GM12878 (cell line): Measurements from ENCODE around the gene NOP14. TPM values are rescaled to one million over a fixed set of nuclear protein-coding genes. Genes with fewer than 3 reads are reported as not detected.

ENCODE experiments used
- ATAC-seq: fragments of 200-7000 bp; cut with Tn5 transposase; 3 replicates; pipeline ENCODE4 v1.9.1; 2020; ENCODE audit warnings: mild to moderate bottlenecking, moderate library complexity
- BruUV-seq: library from RNA; stranded (reverse); fragments of 400-500 nt; replicated peaks from 2 replicates; lab custom pipeline; 2021; lab: Mats Ljungman, UMichigan
- CTCF ChIA-PET: fragments of 300-600 bp; sonication (Branson Sonifier 250); formaldehyde crosslinking; extraction: SDS; loops from one replicate; lab custom pipeline; 2021; ENCODE audit warnings: inconsistent platforms; lab: Yijun Ruan, JAX
- POLR2A ChIA-PET: fragments of 350-600 bp; formaldehyde crosslinking; extraction: SDS; loops from one replicate; lab custom pipeline; 2021; ENCODE audit warnings: inconsistent platforms; lab: Charles Lee
- RAD21 ChIA-PET: fragments of 300-600 bp; sonication (Branson Sonifier 250); formaldehyde crosslinking; loops from one replicate; lab custom pipeline; 2023; ENCODE audit warnings: antibody characterized with exemption; ENCODE audit not compliant: unreplicated experiment; lab: Charles Lee
- SMC1A ChIA-PET: fragments of 300-600 bp; sonication (Branson Sonifier 250); formaldehyde crosslinking; loops from one replicate; lab custom pipeline; 2023; ENCODE audit not compliant: unreplicated experiment, uncharacterized antibody; lab: Charles Lee
- DNase-seq: peaks from one replicate; pipeline ENCODE4 v3.0.0-alpha.2; 2011; ENCODE audit warnings: low read depth, low spot score
- FAIRE-seq: peaks from 3 replicates; lab custom pipeline; 2011; peaks lifted over from hg19 to GRCh38; lab: Jason Lieb, UNC
- H2AFZ ChIP-seq: 2 replicates; pipeline ENCODE4 v1.6.0; 2011; ENCODE audit warnings: low read depth, low read length, control low read depth; ENCODE audit not compliant: control insufficient read depth
- H3K27ac ChIP-seq: 2 replicates; pipeline ENCODE4 v1.5.1; 2011; ENCODE audit warnings: control low read depth; ENCODE audit not compliant: control insufficient read depth, insufficient read depth
- H3K27me3 ChIP-seq, 2 experiments: replicated peaks in 1 of 2; 2 replicates each; pipeline versions ENCODE4 v1.6.0 to v1.6.1; 2011; ENCODE audit warnings: low read length in 1 of 2; ENCODE audit not compliant: control insufficient read depth in 2 of 2, insufficient read depth in 2 of 2
- H3K36me3 ChIP-seq, 2 experiments: 2 replicates each; pipeline ENCODE4 v1.5.1; 2011; ENCODE audit warnings: low read length in 1 of 2; ENCODE audit not compliant: control insufficient read depth in 2 of 2, insufficient read depth in 2 of 2
- H3K4me1 ChIP-seq: 2 replicates; pipeline ENCODE4 v1.6.1; 2011; ENCODE audit warnings: mild to moderate bottlenecking, low read length, moderate library complexity, mixed read lengths; ENCODE audit not compliant: control insufficient read depth, insufficient read depth
- H3K4me2 ChIP-seq: 2 replicates; pipeline ENCODE4 v1.6.0; 2011; ENCODE audit warnings: control low read depth; ENCODE audit not compliant: control insufficient read depth, insufficient read depth
- H3K4me3 ChIP-seq: fragments of 200-600 bp; sonication (generic); 2 replicates; pipeline ENCODE4 v1.5.1; 2016
- H3K79me2 ChIP-seq: 2 replicates; pipeline ENCODE4 v1.6.0; 2011; ENCODE audit warnings: low read length; ENCODE audit not compliant: control insufficient read depth, insufficient read depth
- H3K9ac ChIP-seq: 2 replicates; pipeline ENCODE4 v1.8.0; 2011; ENCODE audit warnings: low read length, control low read depth, mixed read lengths; ENCODE audit not compliant: control insufficient read depth, insufficient read depth
- H3K9me3 ChIP-seq: replicated peaks from 3 replicates; pipeline ENCODE4 v1.5.1; 2011; ENCODE audit warnings: mild to moderate bottlenecking, low read length; ENCODE audit not compliant: control insufficient read depth, insufficient read depth
- H4K20me1 ChIP-seq: 2 replicates; pipeline ENCODE4 v1.6.0; 2011; ENCODE audit not compliant: control insufficient read depth, insufficient read depth
- KLF5 ChIP-seq: fragments of 450-650 bp; IDR thresholded peaks from 2 replicates; pipeline ENCODE4 v1.6.1; 2014; ENCODE audit warnings: mild to moderate bottlenecking; ENCODE audit not compliant: partially characterized antibody
- MLLT1 ChIP-seq: fragments of 450-650 bp; IDR thresholded peaks from 2 replicates; pipeline ENCODE4 v1.6.1; 2016; ENCODE audit warnings: mild to moderate bottlenecking
- NRF1 ChIP-seq: conservative IDR thresholded peaks from 2 replicates; pipeline ENCODE4 v1.6.1; 2011; ENCODE audit warnings: mild to moderate bottlenecking, low read depth, low read length, improper control_type of control experiment
- POLR2AphosphoS2 ChIP-seq: IDR thresholded peaks from 2 replicates; pipeline ENCODE4 v1.6.1; 2011; ENCODE audit warnings: low read depth, mild to moderate bottlenecking, low read length, improper control_type of control experiment, moderate library complexity
- WGBS: methylation state at CpG from one replicate; pipeline ENCODE4 v1.1.6; 2016; ENCODE audit warnings: low lambda C conversion rate; ENCODE audit not compliant: insufficient replicate concordance, insufficient coverage; ENCODE audit errors: missing lambda C conversion rate; 5-methylcytosine and 5-hydroxymethylcytosine counted together
- in situ Hi-C: fragments of 300-500 bp; cut with MboI; formaldehyde crosslinking; loops from 9 replicates; pipeline ENCODE4 v1.14.3; 2018; ENCODE audit warnings: mixed read lengths
- intact Hi-C: fragments of 100-400 bp; cut with micrococcal nuclease; formaldehyde crosslinking; loops from one replicate; pipeline ENCODE4 v1.14.2; 2022; ENCODE audit not compliant: unreplicated experiment
- polyA plus RNA-seq, 11 experiments: library from polyadenylated mRNA; depleted of rRNA in 4 of 11; unstranded in 6 of 11; stranded (reverse) in 5 of 11; fragments of >200 nt; fragmentation: Nextera tagmentation in 4 of 11; fragmentation: Illumina TruSeq in 1 of 11; extraction: Ambion mirVana in 4 of 11; extraction: Trizol in 1 of 11; gene quantifications; 1 replicate in 1 of 11; 2 replicates in 10 of 11; pipeline versions ENCODE4 v1.2.1 to v1.2.3, GENCODE V29; 2011 to 2016; ENCODE audit warnings: inconsistent platforms in 2 of 11, missing spikeins in 2 of 11, low read depth in 1 of 11
- total RNA-seq, 4 experiments: library from RNA; depleted of rRNA in 3 of 4; stranded (reverse); fragments of >200 nt in 3 of 4; fragmentation: Illumina TruSeq in 1 of 4; extraction: Trizol in 1 of 4; gene quantifications; 2 replicates each; pipeline versions ENCODE4 v1.2.1 to v1.2.3, GENCODE V29; 2013 to 2021

NOP14 gene
- total and polyA plus RNA-seq, 10 of the 15 experiments (the other 5 are each of a cell fraction or from before 2014, with no cell fraction given), result 13.8 to 80.6 (median 49.7) TPM

- peaks cover 40% of the 10 kb centered on the region for H3K4me1 ChIP-seq
- ChIA-PET RAD21 (no interaction called here), CTCF (interaction anchor here (0.6 to 0.7 kb wide), 3 partner anchors 15 to 214 kb away, joined by 3 read pairs; no protein-coding TSS in a partner anchor), POLR2A (no interaction called here), SMC1A (no interaction called here)
- BruUV-seq, result no TSS peak
- TF ChIP-seq POLR2AphosphoS2, result 0 out of 2 replicates have a peak, but pooled peaks have one; percentile 21
- no peak for TF ChIP-seq NRF1
- no peak for TF ChIP-seq KLF5
- peak; percentile 60; the same call in 1 of the 2 replicates for TF ChIP-seq MLLT1
- H3K4me3 ChIP-seq, result peak overlapping the region; percentile 75
- H2AFZ ChIP-seq, result no peak overlapping the region
- no peak for DNase-seq
- peak overlapping the region; percentile 66 for H3K4me2 ChIP-seq
- H3K36me3 ChIP-seq, result peaks cover 12 to 13% of the 10 kb centered on the region in 2 experiments; a peak in 3 of 4 replicates
- FAIRE-seq, result no peak
- ATAC-seq, result peak; percentile 1; the same call in 2 of the 3 replicates
- peak overlapping the region; percentile 65 for H3K27ac ChIP-seq
- peaks cover 47% of the 10 kb centered on the region for H3K79me2 ChIP-seq
- intact Hi-C loops (loop anchor here (5.0 kb wide), 2 partner anchors 81 to 171 kb away; no protein-coding TSS in a partner anchor), in situ Hi-C loops (loop anchor here (25.0 kb wide), 1 partner anchor 171 kb away; the partner anchor contains the start of gene TNIP2)
- WGBS, result 41% methylated on average over 15 of the region's 15 CpGs
- no peaks in the 10 kb centered on the region for H3K9me3 ChIP-seq
- no peaks in the 10 kb centered on the region for H3K27me3 ChIP-seq
- peak overlapping the region; percentile 62 for H3K9ac ChIP-seq
- H4K20me1 ChIP-seq, result no peaks in the 10 kb centered on the region
Measured at GRCh38 chr4:2932951-2933565, 30.1 kb downstream of the NOP14 start.
